BJ (cell line): ENCODE measurements around the gene POLQ. TPM values are rescaled to one million over a fixed set of nuclear protein-coding genes. Genes with fewer than 3 reads are reported as not detected.

ENCODE experiments used
- CTCF ChIA-PET: fragments of 350-600 bp; formaldehyde crosslinking; extraction: SDS; loops from one replicate; lab custom pipeline; 2021; ENCODE audit warnings: antibody characterized with exemption, inconsistent platforms; lab: Yijun Ruan, JAX
- POLR2A ChIA-PET: fragments of 300-600 bp; sonication (Branson Sonifier 250); formaldehyde crosslinking; extraction: SDS; loops from one replicate; lab custom pipeline; 2021; ENCODE audit warnings: antibody characterized with exemption; lab: Charles Lee
- DNase-seq: peaks from one replicate; pipeline ENCODE4 v3.0.0-alpha.2; 2011; ENCODE audit warnings: low read depth
- H3K27me3 ChIP-seq: 2 replicates; pipeline ENCODE4 v1.6.0; 2011; ENCODE audit warnings: low read length; ENCODE audit not compliant: control insufficient read depth, insufficient read depth
- H3K36me3 ChIP-seq: 2 replicates; pipeline ENCODE4 v1.5.1; 2011; ENCODE audit warnings: low read length; ENCODE audit not compliant: control insufficient read depth, insufficient read depth
- H3K4me3 ChIP-seq: 2 replicates; pipeline ENCODE4 v1.5.1; 2011; ENCODE audit warnings: low read depth, mild to moderate bottlenecking, control low read depth, low read length
- CTCF ChIP-seq: IDR thresholded peaks from 2 replicates; pipeline ENCODE4 v1.5.1; 2011; ENCODE audit warnings: low read depth, mild to moderate bottlenecking, control low read depth, inconsistent platforms, low read length, moderate library complexity; ENCODE audit not compliant: insufficient read depth
- polyA plus RNA-seq: library from polyadenylated mRNA; depleted of rRNA; stranded (reverse); fragments of >200 nt; gene quantifications from 2 replicates; pipeline ENCODE4 v1.2.3, GENCODE V29; 2011

The POLQ gene
- polyA plus RNA-seq, 1 experiment = 1.0 TPM

GRCh38 chr3:121581691-121582090, 35.9 kb upstream of the POLQ start:
- H3K36me3 ChIP-seq = no peaks in the 10 kb centered on the region
- no peak for DNase-seq
- H3K27me3 ChIP-seq = no peaks in the 10 kb centered on the region
- no peak overlapping the region for H3K4me3 ChIP-seq
- ChIA-PET POLR2A (no interaction called here), CTCF (no interaction called here)
- no peak for TF ChIP-seq CTCF

GRCh38 chr3:121574449-121574848, 28.7 kb upstream of the POLQ start:
- ChIA-PET CTCF (no interaction called here), POLR2A (no interaction called here)
- Histone ChIP-seq H3K27me3 (no peaks in the 10 kb centered on the region), H3K36me3 (no peaks in the 10 kb centered on the region), H3K4me3 (no peak overlapping the region)
- no peak for DNase-seq
- TF ChIP-seq CTCF = no peak

GRCh38 chr3:121567649-121568048, 21.9 kb upstream of the POLQ start, which contains the start of gene ARGFX:
TSS of gene ARGFX (plus strand) at chr3:121567949. CDS start at chr3:121570714, 2,765 bp downstream.
- Histone ChIP-seq H3K27me3 (no peaks in the 10 kb centered on the region), H3K36me3 (no peaks in the 10 kb centered on the region), H3K4me3 (no peak within 1 kb of the TSS)
- CTCF ChIA-PET = no interaction called here
- DNase-seq = no peak
- TF ChIP-seq CTCF = no peak
- POLR2A ChIA-PET = no interaction called here

- Histone ChIP-seq H3K4me3 (no peak overlapping the region), H3K36me3 (no peaks in the 10 kb centered on the region), H3K27me3 (no peaks in the 10 kb centered on the region)
- POLR2A ChIA-PET = no interaction called here
- TF ChIP-seq CTCF = no peak
- DNase-seq = no peak
- CTCF ChIA-PET = no interaction called here
Measured at GRCh38 chr3:121566773-121567172, 21.0 kb upstream of the POLQ start.

GRCh38 chr3:121562148-121562547, 16.4 kb upstream of the POLQ start:
- Histone ChIP-seq H3K4me3 (no peak overlapping the region), H3K36me3 (no peaks in the 10 kb centered on the region), H3K27me3 (no peaks in the 10 kb centered on the region)
- TF ChIP-seq CTCF = no peak
- CTCF ChIA-PET = interaction anchor here (1.0 kb wide), 1 partner anchor 14 kb away, joined by 5 read pairs; no protein-coding TSS in a partner anchor
- DNase-seq = no peak
- POLR2A ChIA-PET = no interaction called here
